Activated T-cell treated with anti-CD3 and anti-CD28 coated beads for 24 hours (primary cell): Measurements from ENCODE around the gene DSCAML1.
"Not testable (repeated sequence)": the region's sequence is repeated elsewhere in the genome, so short reads cannot be mapped to it uniquely, and the experiment has no call there.

Experiments used
- DNase-seq: peaks from one replicate; pipeline ENCODE4 v3.0.0-alpha.2; 2020; ENCODE audit warnings: low read depth

DSCAML1 gene

DNA sequence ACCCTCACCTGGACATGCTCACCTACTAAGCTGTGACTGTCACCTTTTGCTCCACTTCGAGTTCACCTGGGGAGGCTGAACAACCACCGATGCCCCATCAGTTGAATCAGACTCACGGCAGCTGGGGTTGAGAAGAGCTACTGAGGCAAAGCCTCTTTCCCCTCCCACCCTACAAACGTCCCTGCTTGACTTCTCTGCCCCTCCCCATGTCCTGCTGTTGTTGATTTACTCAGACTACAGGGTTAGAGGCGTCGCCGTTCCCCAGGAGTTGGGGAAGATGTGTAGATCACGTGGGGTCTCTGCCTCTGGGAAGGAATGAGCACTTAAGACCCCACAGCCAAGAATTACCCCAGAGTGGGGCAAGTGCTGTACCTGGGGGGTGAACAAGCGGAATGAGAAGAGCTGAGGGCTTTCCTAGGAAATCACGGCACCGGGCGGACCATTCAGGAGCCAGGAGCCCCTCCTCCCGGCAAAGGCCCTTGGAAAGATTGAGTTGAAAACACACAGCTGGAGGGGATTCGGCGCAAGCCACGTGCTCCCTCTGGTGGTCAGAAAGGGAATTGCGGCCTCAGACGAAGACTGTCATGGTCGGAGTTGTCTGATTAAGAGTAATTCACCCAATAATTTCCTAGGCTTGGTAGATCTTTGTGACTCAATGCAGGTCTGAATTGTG, 20.5 kb upstream of the DSCAML1 start:
- peak; percentile 85 for DNase-seq

GRCh38 chr11:117816846-117817367, 19.9 kb upstream of the DSCAML1 start:
- no peak for DNase-seq

GRCh38 chr11:117816151-117816741, 19.2 kb upstream of the DSCAML1 start:
- DNase-seq = no peak

GRCh38 chr11:117815262-117815803, 18.3 kb upstream of the DSCAML1 start:
- DNase-seq = peak; percentile 63

DNA sequence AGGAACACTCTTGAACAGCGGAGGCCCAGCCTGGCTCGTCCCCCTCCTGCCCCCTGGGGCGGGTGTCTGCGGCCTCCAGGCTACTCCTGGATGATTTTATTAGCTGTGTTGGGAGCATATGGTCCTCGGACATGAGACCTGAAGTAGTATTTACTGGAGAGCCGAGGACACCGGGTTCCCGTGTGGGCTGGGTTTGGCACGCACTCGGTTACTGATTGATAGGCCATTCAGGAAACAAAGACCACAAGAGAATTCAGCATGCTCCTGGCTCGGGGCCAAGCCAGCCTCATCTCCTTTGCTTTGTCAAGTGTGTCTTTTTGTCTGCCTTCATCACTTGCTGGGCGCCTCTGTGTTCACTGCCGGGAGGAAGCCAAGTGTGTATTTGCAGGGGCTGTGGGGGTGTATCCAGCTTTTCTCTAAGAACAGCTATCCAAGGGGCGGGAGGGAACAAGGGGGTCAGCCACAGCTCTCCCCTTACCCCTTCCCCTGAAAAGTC, 17.8 kb upstream of the DSCAML1 start:
- DNase-seq = peak; percentile 55

- no peak for DNase-seq
Observed at GRCh38 chr11:117814204-117814765, 17.3 kb upstream of the DSCAML1 start.

- DNase-seq = not testable (repeated sequence)
Observed at GRCh38 chr11:117810056-117810451, 13.0 kb upstream of the DSCAML1 start.

GRCh38 chr11:117809236-117810055, 12.4 kb upstream of the DSCAML1 start:
- no peak for DNase-seq

GRCh38 chr11:117808784-117809183, 11.8 kb upstream of the DSCAML1 start:
- no peak for DNase-seq

- peak; percentile 68 for DNase-seq
Observed at GRCh38 chr11:117807482-117808327, 10.7 kb upstream of the DSCAML1 start.

DNA sequence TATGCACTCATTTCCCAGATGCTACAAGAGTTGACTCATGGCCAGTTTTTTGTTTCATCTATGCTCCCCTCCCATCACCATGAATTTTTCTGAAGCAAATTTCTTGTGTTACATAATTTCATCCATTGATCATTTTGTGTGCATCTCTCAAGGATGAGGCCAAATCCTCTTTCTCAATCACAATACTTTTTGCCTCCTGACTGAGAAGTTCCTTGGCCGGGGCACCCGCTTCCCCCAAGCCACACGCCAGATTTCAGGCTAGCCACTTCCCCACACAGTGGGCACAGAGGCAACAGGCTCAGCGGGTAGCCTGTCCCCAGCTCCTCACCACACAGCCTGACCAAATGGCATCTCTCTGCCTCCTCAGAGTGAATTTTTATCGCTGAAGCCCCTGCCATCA, 9.8 kb upstream of the DSCAML1 start:
- DNase-seq = no peak

- DNase-seq = no peak
Observed at GRCh38 chr11:117805045-117805444, 8.0 kb upstream of the DSCAML1 start.

- no peak for DNase-seq
Observed at GRCh38 chr11:117803896-117804295, 6.9 kb upstream of the DSCAML1 start.

DNA sequence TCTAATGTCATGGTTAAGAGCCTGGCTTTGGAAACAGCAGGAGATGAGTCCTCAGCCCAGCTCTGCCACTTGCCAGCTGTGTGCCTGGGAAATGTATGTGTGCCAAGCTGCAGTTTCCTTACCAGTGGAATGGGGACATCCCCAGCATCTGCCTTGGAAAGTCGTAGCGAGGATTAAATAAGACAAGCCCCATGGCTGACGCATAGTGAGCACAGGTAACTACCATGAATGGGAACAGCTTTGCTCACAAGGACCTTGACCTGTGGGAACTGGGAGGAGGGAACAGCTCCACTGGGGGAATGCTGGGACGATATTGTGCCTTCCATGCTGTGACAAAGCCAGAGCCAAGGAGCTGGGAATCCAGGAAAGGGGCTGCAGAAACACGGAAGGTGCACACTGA, 2.6 kb upstream of the DSCAML1 start:
- DNase-seq = no peak

GRCh38 chr11:117796456-117796871, 552 bp downstream of the DSCAML1 start:
- no peak for DNase-seq

- DNase-seq = no peak
Observed at GRCh38 chr11:117795638-117796455, 1.2 kb downstream of the DSCAML1 start.

GRCh38 chr11:117794772-117795629, 2.0 kb downstream of the DSCAML1 start:
- DNase-seq = no peak

GRCh38 chr11:117794135-117794534, 2.9 kb downstream of the DSCAML1 start:
- DNase-seq = no peak

DNA sequence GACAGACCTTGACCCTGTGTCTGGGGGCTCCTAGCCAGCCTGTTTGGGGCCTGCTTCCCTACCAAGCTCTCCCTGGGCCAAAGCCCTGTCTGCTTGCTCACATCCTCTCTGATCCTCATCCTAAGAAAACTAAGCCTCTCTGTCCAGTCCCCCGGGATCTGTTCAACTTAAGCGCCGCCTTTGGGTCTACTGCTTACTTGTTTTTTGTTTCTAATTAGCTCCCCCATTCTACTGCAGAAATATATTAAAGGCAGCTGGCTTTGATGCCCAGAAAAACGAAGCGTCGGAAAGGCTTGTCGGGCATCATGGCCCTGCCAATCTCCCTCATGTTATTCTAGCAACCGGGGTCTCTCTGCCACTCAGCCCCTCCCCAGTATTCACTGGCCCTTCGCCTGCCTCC, 3.4 kb downstream of the DSCAML1 start:
- DNase-seq = no peak
